GM18870 (cell line): ENCODE measurements around the gene ATP6V1C2.

Experiments
- ATAC-seq: cut with Tn5 transposase; IDR thresholded peaks from one replicate; pipeline ENCODE4 v1.9.1; 2021; ENCODE audit warnings: moderate library complexity; ENCODE audit not compliant: unreplicated experiment

Gene ATP6V1C2

GRCh38 chr2:10721396-10722251 lies at the start of gene ATP6V1C2:
ATP6V1C2 (plus strand) TSS chr2:10721630; CDS start chr2:10722850, 1,220 bp downstream.
- no peak for ATAC-seq

- ATAC-seq = no peak
Measured at GRCh38 chr2:10675131-10675530, 46.3 kb upstream of the ATP6V1C2 start.

GRCh38 chr2:10678225-10678624 lies 43.2 kb upstream of the ATP6V1C2 start:
- no peak for ATAC-seq

- no peak for ATAC-seq
Measured at GRCh38 chr2:10680214-10680613, 41.2 kb upstream of the ATP6V1C2 start.

GRCh38 chr2:10680957-10681356 lies 40.5 kb upstream of the ATP6V1C2 start:
- no peak for ATAC-seq

- no peak for ATAC-seq
Measured at GRCh38 chr2:10686176-10686730, 35.2 kb upstream of the ATP6V1C2 start.

- ATAC-seq = no peak
Measured at GRCh38 chr2:10688921-10689807, 32.3 kb upstream of the ATP6V1C2 start.

GRCh38 chr2:10691521-10691920 lies 29.9 kb upstream of the ATP6V1C2 start:
- ATAC-seq = no peak

- ATAC-seq = no peak
Measured at GRCh38 chr2:10700078-10700803, 21.2 kb upstream of the ATP6V1C2 start.

- ATAC-seq = no peak
Measured at GRCh38 chr2:10704034-10704594, 17.3 kb upstream of the ATP6V1C2 start.

- ATAC-seq = no peak
Measured at GRCh38 chr2:10706033-10706432, 15.4 kb upstream of the ATP6V1C2 start.

- ATAC-seq = no peak
Measured at GRCh38 chr2:10707831-10708230, 13.6 kb upstream of the ATP6V1C2 start.

GRCh38 chr2:10709290-10709939 lies 12.0 kb upstream of the ATP6V1C2 start:
- ATAC-seq = no peak

- ATAC-seq = no peak
Measured at GRCh38 chr2:10712185-10712809, 9.1 kb upstream of the ATP6V1C2 start.

- ATAC-seq = no peak
Measured at GRCh38 chr2:10716581-10716980, 4.8 kb upstream of the ATP6V1C2 start.

- ATAC-seq = no peak
Measured at GRCh38 chr2:10717628-10718027, 3.8 kb upstream of the ATP6V1C2 start.

- ATAC-seq = no peak
Measured at GRCh38 chr2:10720306-10720705, 1.1 kb upstream of the ATP6V1C2 start.

GRCh38 chr2:10720947-10721395 lies 459 bp upstream of the ATP6V1C2 start:
- ATAC-seq = no peak

- ATAC-seq = no peak
Measured at GRCh38 chr2:10722252-10722825, 909 bp downstream of the ATP6V1C2 start.
